GM18511 (cell line): ENCODE measurements around the gene LMTK3.
A peak's percentile ranks its signal among the peaks of the same experiment; 100 is the strongest.
"Not testable (repeated sequence)": the region's sequence is repeated elsewhere in the genome, so short reads cannot be mapped to it uniquely, and the experiment has no call there.

Experiments
- ATAC-seq: cut with Tn5 transposase; IDR thresholded peaks from one replicate; pipeline ENCODE4 v1.9.1; 2021; ENCODE audit warnings: mild to moderate bottlenecking, moderate library complexity; ENCODE audit not compliant: unreplicated experiment

Gene LMTK3

DNA sequence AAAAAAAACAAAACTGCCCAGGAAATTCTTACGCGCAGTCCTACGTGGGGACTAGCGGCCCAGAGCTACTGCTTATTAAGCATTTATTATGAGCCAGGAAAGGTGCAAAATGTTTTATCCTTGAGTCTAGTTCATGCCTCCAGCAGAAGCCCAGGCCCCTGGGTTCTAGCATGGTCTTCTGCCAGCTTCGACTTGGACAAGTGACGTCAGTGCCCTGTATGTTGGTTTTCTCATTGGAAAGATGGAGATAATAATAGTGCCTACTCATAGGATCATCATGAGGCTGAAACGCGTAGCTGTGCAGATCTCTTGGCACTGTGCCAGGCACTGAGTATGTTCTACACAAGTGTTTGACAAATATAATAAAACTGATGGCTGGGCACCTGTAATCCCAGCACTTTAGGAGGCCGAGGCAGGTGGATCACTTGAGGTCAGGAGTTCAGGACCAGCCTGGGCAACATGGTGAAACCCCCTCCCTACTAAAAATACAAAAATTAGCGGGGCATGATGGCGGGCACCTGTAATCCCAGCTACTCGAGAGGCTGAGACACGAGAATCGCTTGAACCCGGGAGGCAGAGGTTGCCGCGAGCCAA, 28.0 kb upstream of the LMTK3 start:
- ATAC-seq: no peak

DNA sequence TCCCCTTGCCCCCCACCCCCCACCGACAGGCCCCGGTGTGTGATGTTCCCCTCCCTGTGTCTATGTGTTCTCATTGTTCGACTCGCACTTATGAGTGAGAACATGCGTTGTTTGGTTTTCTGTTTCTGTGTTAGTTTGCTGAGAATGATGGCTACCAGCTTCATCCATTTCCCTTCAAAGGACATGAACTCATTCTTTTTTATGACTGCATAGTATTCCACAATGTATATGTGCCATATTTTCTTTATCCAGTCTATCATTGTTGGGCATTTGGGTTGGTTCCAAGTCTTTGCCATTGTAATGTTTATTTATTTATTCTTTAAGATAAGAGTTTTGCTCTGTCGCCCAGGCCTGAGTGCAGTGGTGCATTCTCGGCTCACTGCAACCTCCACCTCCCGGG, 26.4 kb upstream of the LMTK3 start:
- ATAC-seq: not testable (repeated sequence)

- ATAC-seq: no peak
Measured at GRCh38 chr19:48537541-48537940, 25.9 kb upstream of the LMTK3 start.

GRCh38 chr19:48533770-48534169, 22.1 kb upstream of the LMTK3 start:
- ATAC-seq: no peak

DNA sequence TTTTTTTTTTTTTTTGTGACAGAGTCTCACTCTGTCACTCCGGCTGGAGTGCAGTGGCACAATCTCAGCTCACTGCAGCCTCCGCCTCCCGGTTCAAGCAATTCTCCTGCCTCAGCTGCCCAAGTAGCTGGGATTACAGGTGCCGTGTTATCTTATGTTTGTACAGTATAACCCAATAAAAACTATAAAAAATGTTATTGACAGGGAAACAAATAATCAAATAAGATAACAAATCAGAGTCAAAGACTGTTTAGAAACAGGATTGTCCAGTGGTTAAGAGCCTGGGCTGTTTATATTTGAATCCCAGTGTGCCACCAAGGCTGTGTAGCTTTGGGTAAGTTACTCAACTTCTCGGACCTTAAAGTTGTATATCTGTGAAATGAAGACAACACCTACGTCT, 19.1 kb upstream of the LMTK3 start:
- ATAC-seq: no peak

DNA sequence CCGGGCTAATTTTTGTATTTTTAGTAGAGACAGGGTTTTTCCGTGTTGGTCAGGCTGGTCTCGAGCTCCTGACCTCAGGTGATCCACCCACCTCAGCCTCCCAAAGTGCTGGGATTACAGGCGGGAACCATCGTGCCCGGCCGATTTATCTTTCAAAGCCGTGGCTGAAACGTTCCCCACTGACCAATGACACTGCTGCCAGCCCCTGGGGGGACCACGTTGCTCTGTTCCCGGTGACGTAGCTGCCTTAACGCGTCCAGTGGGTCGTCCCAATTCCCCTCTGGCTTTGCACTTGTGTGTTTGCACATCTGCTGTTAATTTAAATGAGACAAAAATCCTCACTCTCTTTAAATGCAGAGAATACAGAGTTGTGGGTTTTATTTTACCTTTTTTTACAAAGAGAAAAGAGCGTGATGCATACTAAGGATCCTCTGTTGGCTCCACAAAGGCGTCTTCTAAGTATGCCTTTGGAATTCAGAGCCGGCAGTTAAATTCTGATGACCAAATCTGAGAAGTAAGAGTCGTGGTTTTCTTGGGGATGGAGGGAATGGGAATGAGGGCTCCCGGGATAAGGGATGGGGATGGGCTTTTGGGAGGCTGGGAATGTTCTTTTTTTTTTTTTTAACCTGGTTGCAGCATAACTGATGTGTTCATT, 18.6 kb upstream of the LMTK3 start:
- no peak for ATAC-seq

- no peak for ATAC-seq
Measured at GRCh38 chr19:48529156-48529555, 17.5 kb upstream of the LMTK3 start.

- ATAC-seq: no peak
Measured at GRCh38 chr19:48524732-48525131, 13.1 kb upstream of the LMTK3 start.

DNA sequence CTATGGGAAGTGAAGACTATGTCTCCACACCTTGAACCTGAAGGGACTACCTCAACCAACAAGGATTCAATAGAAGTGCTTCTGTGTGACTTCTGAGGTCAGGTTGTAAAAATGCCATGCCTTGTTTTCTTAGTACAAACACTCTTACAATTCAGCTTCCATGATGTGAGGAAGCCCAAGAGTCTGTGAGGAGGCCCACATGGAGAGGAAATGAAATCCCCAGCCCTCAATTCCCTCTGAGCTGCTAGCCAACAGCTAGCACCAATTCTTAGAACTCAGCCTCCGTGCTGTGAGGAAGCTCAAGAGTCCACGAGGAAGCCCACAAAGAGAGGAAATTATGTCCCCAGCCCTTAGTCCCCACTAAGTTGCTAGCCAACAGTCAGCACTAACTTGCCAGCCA, 12.6 kb upstream of the LMTK3 start:
- ATAC-seq: no peak

DNA sequence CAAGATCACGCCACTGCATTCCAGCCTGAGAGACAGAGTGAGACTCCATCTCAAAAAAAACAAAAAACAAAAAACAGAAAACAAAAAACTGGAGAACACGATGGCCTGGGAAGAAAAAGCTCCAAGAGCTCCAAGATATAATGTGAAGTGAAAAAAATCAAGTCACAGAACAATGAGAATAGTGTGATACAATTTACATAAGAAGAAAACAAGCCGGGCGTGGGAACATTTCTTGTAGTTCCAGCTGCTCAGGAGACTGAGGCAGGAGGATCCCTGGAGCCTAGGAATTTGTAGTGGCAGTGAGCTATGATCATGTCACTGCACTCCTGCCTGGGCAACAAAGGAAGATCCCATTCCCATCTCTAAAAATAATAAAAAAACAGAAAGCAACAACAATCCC, 8.5 kb upstream of the LMTK3 start:
- no peak for ATAC-seq

DNA sequence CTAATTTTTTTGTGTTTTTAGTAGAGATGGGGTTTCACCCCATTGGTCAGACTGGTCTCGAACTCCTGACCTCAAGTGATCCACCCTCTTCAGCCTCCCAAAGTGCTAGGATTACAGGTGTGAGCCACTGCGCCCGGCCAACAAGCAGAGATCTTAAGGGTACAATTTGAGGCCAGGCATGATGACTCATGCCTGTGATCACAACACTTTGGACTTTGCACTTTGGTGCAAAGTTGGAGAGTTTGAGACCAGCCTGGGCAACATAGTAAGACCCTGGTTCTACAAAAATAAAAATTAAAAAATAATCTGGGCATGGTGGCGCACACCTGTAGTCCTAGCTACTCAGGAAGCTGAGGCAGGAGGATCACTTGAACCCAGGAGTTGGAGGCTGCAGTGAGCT, 7.8 kb upstream of the LMTK3 start:
- ATAC-seq: not testable (repeated sequence)

- ATAC-seq: no peak
Measured at GRCh38 chr19:48518207-48518606, 6.6 kb upstream of the LMTK3 start.

- no peak for ATAC-seq
Measured at GRCh38 chr19:48516536-48516935, 4.9 kb upstream of the LMTK3 start.

GRCh38 chr19:48514123-48514458, 2.5 kb upstream of the LMTK3 start:
- ATAC-seq: no peak

DNA sequence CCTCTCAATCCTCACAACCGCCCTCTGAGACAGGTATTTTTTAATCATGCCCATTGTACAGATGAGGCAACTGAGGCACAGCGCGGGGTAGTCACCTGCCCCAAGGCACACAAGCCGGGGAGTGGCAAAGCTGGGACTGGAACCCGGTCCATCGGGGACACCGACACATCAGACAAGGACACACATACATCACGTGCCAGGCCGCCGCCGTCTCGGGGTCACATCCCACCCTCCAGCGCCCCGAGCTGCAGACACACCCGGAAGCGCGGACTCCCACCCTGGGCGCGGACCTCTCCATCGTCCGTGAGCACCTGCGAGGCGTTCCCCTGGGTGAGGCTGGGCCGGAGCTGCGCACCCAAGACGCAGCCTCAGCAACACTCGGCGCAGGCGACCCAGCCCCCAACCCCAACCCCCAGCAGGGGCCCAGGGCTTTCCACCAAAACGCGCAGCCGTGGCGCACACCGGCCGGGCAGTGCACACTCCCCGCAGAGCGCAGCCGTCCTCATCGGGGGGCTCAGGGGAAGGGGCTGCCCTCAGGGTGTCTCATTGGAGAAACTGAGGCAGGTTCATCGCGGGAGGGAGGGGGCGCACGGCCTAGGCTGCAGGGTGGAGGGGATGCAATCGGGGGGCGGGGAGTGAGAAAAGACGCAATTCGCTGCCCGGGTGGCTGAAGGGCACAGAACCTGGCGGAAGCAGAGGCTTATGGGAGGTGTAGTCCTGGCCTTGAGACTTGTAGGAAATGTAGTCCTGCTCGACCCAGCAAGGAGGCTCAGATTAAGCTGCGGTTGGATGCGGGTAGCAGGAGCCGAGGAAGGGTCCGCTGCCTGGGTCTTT, 1.9 kb upstream of the LMTK3 start:
- ATAC-seq: peak; percentile 63

GRCh38 chr19:48512504-48513288, 1.1 kb upstream of the LMTK3 start:
- no peak for ATAC-seq

- no peak for ATAC-seq
Measured at GRCh38 chr19:48511321-48511731, 309 bp downstream of the LMTK3 start.

DNA sequence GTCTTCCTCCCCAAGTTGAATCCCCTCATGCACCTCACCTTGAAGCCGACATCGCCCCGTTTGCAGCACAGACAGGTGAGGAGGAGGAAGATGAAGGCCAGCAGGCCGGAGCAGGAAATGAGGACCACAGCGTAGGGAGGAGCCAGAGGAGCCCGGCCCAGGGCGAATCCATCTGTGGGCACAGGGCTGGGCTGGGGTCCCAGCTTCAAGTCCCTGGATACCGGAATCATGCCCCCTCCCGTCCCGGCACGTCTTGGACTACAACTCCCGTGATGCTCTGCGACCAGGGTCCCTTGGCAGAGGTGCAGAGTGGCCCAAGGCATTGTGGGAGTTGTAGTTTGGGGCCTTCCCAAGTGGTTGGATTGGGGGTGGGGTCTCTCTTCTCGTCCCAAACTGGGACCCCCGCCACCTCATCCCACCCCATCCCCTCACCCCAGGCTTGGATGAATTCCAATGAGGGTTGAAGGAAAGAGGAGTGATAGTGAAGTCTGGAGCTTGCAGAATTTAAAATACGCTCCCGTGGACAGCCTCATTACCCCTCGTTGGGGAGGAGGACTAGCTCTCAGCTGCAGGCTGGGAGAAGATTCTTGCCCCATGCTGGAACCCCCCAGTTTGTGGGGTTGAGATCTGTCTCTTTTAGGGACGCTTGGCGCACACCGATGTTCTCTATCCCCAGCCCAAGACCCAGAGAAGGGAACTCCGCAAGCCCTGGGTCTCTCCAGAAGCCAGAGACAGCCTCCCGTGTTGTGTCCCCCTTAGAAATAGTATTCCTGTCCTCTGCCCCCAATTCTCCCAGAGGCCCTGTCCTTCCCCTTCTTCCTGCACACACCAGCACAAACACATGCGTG, 990 bp downstream of the LMTK3 start:
- no peak for ATAC-seq

- no peak for ATAC-seq
Measured at GRCh38 chr19:48509467-48510194, 2.0 kb downstream of the LMTK3 start.
